Measurements from ENCODE around the gene ZNF605. TPM values are rescaled to one million over a fixed set of nuclear protein-coding genes. Genes with fewer than 3 reads are reported as not detected.

Gene ZNF605
- total and polyA plus RNA-seq, 4 donors = 2.1 to 17.3 (median 7.3) TPM

- ATAC-seq (ENCODE audit: insufficient read depth, low FRiP score) (no peak), DNase-seq (no peak)
- H3K27me3 ChIP-seq (ENCODE audit: control insufficient read depth in 3 of 3, insufficient read depth in 3 of 3, low read length in 2 of 3) = no peaks in the 10 kb centered on the region
- H3K4me3 ChIP-seq = no peak overlapping the region
- H3K36me3 ChIP-seq (ENCODE audit: control insufficient read depth in 4 of 4, insufficient read depth in 4 of 4, low read length in 4 of 4) = peaks cover 14 to 54% (median 17%) of the 10 kb centered on the region in 4 donors
- no peak overlapping the region for H3K27ac ChIP-seq (ENCODE audit: low read depth in 1 of 2, low read length in 1 of 2)
- H3K4me1 ChIP-seq (ENCODE audit: control insufficient read depth in 5 of 5, insufficient read depth in 5 of 5, low read length in 5 of 5) = no peaks in the 10 kb centered on the region
- no peak for TF ChIP-seq CTCF (IDR thresholded peaks at IDR 0.05; ENCODE audit: control extremely low read depth, extremely low read depth)
- WGBS, 2 donors = 85 to 89% methylated on average over 12 of the region's 12 CpGs
- peaks cover 0 to 3% (median 0%) of the 10 kb centered on the region in 4 donors for H3K9me3 ChIP-seq (ENCODE audit: control insufficient read depth in 4 of 4, insufficient read depth in 3 of 4, low read length in 3 of 4)
- no peak overlapping the region for H3K9ac ChIP-seq (ENCODE audit: insufficient read depth in 1 of 2, low read length in 2 of 2)
Measured at GRCh38 chr12:132872975-132873421, 83.1 kb downstream of the ZNF605 start.

- DNase-seq (no peak), ATAC-seq (ENCODE audit: insufficient read depth, low FRiP score) (no peak)
- Histone ChIP-seq H3K4me3 (no peak overlapping the region), H3K27me3 (ENCODE audit: control insufficient read depth in 3 of 3, insufficient read depth in 3 of 3, low read length in 2 of 3) (no peaks in the 10 kb centered on the region), H3K9ac (ENCODE audit: insufficient read depth in 1 of 2, low read length in 2 of 2) (no peak overlapping the region), H3K9me3 (ENCODE audit: control insufficient read depth in 4 of 4, insufficient read depth in 3 of 4, low read length in 3 of 4) (peaks cover 0 to 3% (median 0%) of the 10 kb centered on the region in 4 donors), H3K36me3 (ENCODE audit: control insufficient read depth in 4 of 4, insufficient read depth in 4 of 4, low read length in 4 of 4) (peaks cover 17 to 58% (median 19%) of the 10 kb centered on the region in 4 donors), H3K27ac (ENCODE audit: low read depth in 1 of 2, low read length in 1 of 2) (no peak overlapping the region), H3K4me1 (ENCODE audit: control insufficient read depth in 5 of 5, insufficient read depth in 5 of 5, low read length in 5 of 5) (no peaks in the 10 kb centered on the region)
- no peak for TF ChIP-seq CTCF (IDR thresholded peaks at IDR 0.05; ENCODE audit: control extremely low read depth, extremely low read depth)
- WGBS, 2 donors = 95% methylated on average over 21 of the region's 21 CpGs
Measured at GRCh38 chr12:132872073-132872855, 83.8 kb downstream of the ZNF605 start.

- Histone ChIP-seq H3K36me3 (ENCODE audit: control insufficient read depth in 4 of 4, insufficient read depth in 4 of 4, low read length in 4 of 4) (peaks cover 22 to 48% (median 25%) of the 10 kb centered on the region in 4 donors), H3K27ac (ENCODE audit: low read depth in 1 of 2, low read length in 1 of 2) (no peak overlapping the region)
Measured at GRCh38 chr12:132869551-132869950, 86.6 kb downstream of the ZNF605 start.

More at GRCh38 chr12:132869551-132869950, 86.6 kb downstream of the ZNF605 start:
- no peak for ATAC-seq (ENCODE audit: insufficient read depth, low FRiP score)
- no peak for TF ChIP-seq CTCF (IDR thresholded peaks at IDR 0.05; ENCODE audit: control extremely low read depth, extremely low read depth)
- Histone ChIP-seq H3K4me3 (no peak overlapping the region), H3K27me3 (ENCODE audit: control insufficient read depth in 3 of 3, insufficient read depth in 3 of 3, low read length in 2 of 3) (no peaks in the 10 kb centered on the region), H3K9ac (ENCODE audit: insufficient read depth in 1 of 2, low read length in 2 of 2) (no peak overlapping the region), H3K9me3 (ENCODE audit: control insufficient read depth in 4 of 4, insufficient read depth in 3 of 4, low read length in 3 of 4) (peaks cover 0 to 9% (median 0%) of the 10 kb centered on the region in 4 donors), H3K4me1 (ENCODE audit: control insufficient read depth in 5 of 5, insufficient read depth in 5 of 5, low read length in 5 of 5) (no peaks in the 10 kb centered on the region)
- WGBS, 2 donors = 96 to 98% methylated on average over 14 of the region's 14 CpGs
- no peak for DNase-seq

Small RNA genes lying within 50 kb of the gene (small RNA-seq; reads per million reads assigned to genes)
- gene RNU4ATAC12P (ENCODE audit: low replicate concordance) = not detected

Other genes starting within 250 kb of the ZNF605 start
- gene PGAM5, start 245.5 kb downstream of the ZNF605 start, total RNA-seq = 10 to 100 TPM; 11.0 to 32.4 TPM
- gene PGAM5, start 245.5 kb downstream of the ZNF605 start, polyA plus RNA-seq = 10 to 100 TPM; 22.4 to 23.9 TPM
- 10 to 100 TPM; 54.2 to 60.5 TPM for gene ANKLE2, start 194.5 kb downstream of the ZNF605 start, total RNA-seq
- 10 to 100 TPM; 35.9 to 37.7 TPM for gene ANKLE2, start 194.5 kb downstream of the ZNF605 start, polyA plus RNA-seq
- 10 to 100 TPM; 52.7 to 81.1 TPM for gene GOLGA3, start 127.4 kb downstream of the ZNF605 start, total RNA-seq
- 10 to 100 TPM; 17.5 to 18.8 TPM for gene GOLGA3, start 127.4 kb downstream of the ZNF605 start, polyA plus RNA-seq
- gene CHFR, start 68.7 kb downstream of the ZNF605 start, total RNA-seq = 10 to 100 TPM; 44.4 to 59.9 TPM
- gene CHFR, start 68.7 kb downstream of the ZNF605 start, polyA plus RNA-seq = 10 to 100 TPM; 35.1 to 36.3 TPM
- gene ZNF26, start 30.1 kb upstream of the ZNF605 start, total RNA-seq = 10 to 100 TPM; 15.5 to 26.7 TPM
- gene ZNF26, start 30.1 kb upstream of the ZNF605 start, polyA plus RNA-seq = 1 to 10 TPM; 5.0 to 6.4 TPM
- gene ZNF84, start 81.2 kb upstream of the ZNF605 start, total RNA-seq = 10 to 100 TPM; 16.8 to 52.2 TPM
- gene ZNF84, start 81.2 kb upstream of the ZNF605 start, polyA plus RNA-seq = 1 to 10 TPM; 5.1 to 9.3 TPM
- gene ZNF140, start 124.6 kb upstream of the ZNF605 start, total RNA-seq = 10 to 100 TPM; 14.4 to 57.7 TPM
- 10 to 100 TPM; 11.4 to 14.0 TPM for gene ZNF140, start 124.6 kb upstream of the ZNF605 start, polyA plus RNA-seq
- 1 to 10 TPM; 1.3 to 6.2 TPM for gene ZNF891, start 174.0 kb upstream of the ZNF605 start, total RNA-seq
- under 1 TPM; 0.26 to 0.93 TPM for gene ZNF891, start 174.0 kb upstream of the ZNF605 start, polyA plus RNA-seq
- 10 to 100 TPM in 1 of 2 donors, 1 to 10 TPM in 1; 7.0 to 26.2 TPM for gene ZNF10, start 174.3 kb upstream of the ZNF605 start, total RNA-seq
- gene ZNF10, start 174.3 kb upstream of the ZNF605 start, polyA plus RNA-seq = 1 to 10 TPM; 3.2 to 6.7 TPM
- gene ZNF268, start 225.2 kb upstream of the ZNF605 start, total RNA-seq = 10 to 100 TPM; 20.5 to 33.8 TPM
- 1 to 10 TPM; 3.3 to 7.9 TPM for gene ZNF268, start 225.2 kb upstream of the ZNF605 start, polyA plus RNA-seq